ENCODE measurements around the gene CHRNA5.

GRCh38 chr15:78536134-78536533, 29.2 kb upstream of the CHRNA5 start:
- TF ChIP-seq POLR2A (IDR thresholded peaks at IDR 0.05) (no peak), CTCF (IDR thresholded peaks at IDR 0.05) (no peak), EP300 (IDR thresholded peaks at IDR 0.05) (no peak)
